ENCODE measurements around the gene GTF3C4. TPM values are rescaled to one million over a fixed set of nuclear protein-coding genes. Genes with fewer than 3 reads are reported as not detected.
A peak's percentile ranks its signal among the peaks of the same experiment; 100 is the strongest.

Gene GTF3C4
- total RNA-seq, 1 experiment from 2014 or later, result 13.5 TPM

DNA sequence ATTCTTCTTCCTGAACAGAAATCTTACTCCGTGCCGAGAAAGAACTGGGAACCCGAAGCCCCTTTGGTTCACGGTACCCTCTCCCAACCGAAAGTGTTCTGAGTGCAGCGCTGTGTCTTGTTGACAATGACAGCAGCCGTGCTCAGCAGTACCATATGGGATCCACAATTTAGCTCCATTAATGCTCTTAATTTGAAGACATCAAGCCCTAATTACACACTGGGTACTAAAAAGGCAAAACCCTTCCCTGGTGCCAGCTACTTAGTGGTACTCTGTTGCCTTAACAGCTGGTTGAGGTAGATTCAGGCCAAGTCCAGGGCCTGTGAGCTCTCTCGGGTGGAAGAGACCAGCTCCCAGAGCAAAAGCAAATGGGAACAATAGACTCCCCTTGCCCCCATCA, 25.0 kb upstream of the GTF3C4 start:
- in situ Hi-C loops (cut with HindIII; ENCODE audit: low pct_unique_long_range_greater_than_20kb, low sequenced_read_pairs), result no loop called here
- no peak for DNase-seq (ENCODE audit: low read depth)

GRCh38 chr9:132645711-132646110, 24.6 kb upstream of the GTF3C4 start:
- in situ Hi-C loops (cut with HindIII; ENCODE audit: low pct_unique_long_range_greater_than_20kb, low sequenced_read_pairs), result no loop called here
- DNase-seq (ENCODE audit: low read depth), result no peak

- no peak for DNase-seq (ENCODE audit: low read depth)
- in situ Hi-C loops (cut with HindIII; ENCODE audit: low pct_unique_long_range_greater_than_20kb, low sequenced_read_pairs), result no loop called here
Measured at GRCh38 chr9:132646726-132647125, 23.5 kb upstream of the GTF3C4 start.

DNA sequence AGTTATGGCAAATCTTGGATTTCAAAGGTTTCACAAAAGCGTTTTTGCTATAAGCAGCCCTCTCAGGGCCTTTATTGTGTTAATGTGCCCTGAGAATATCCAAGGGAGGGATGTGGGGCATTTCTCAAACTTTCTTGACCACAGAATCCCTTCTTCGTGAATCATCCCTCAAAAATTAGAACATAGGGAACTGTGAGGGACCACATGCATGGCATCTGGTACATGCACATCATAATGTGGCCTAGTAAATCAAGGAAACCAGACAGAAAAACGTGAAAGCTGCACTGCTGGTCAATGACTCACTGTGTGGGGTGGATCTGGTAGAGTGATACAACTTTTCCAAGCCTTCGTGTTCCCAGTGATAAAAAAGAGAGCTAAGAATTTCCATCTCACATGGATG, 22.9 kb upstream of the GTF3C4 start:
- DNase-seq (ENCODE audit: low read depth), result no peak
- in situ Hi-C loops (cut with HindIII; ENCODE audit: low pct_unique_long_range_greater_than_20kb, low sequenced_read_pairs), result no loop called here

GRCh38 chr9:132647806-132648205, 22.5 kb upstream of the GTF3C4 start:
- DNase-seq (ENCODE audit: low read depth), result no peak
- in situ Hi-C loops (cut with HindIII; ENCODE audit: low pct_unique_long_range_greater_than_20kb, low sequenced_read_pairs), result no loop called here

GRCh38 chr9:132648283-132648682, 22.0 kb upstream of the GTF3C4 start:
- in situ Hi-C loops (cut with HindIII; ENCODE audit: low pct_unique_long_range_greater_than_20kb, low sequenced_read_pairs), result no loop called here

GRCh38 chr9:132648685-132649084, 21.6 kb upstream of the GTF3C4 start:
- DNase-seq (ENCODE audit: low read depth), result no peak
- in situ Hi-C loops (cut with HindIII; ENCODE audit: low pct_unique_long_range_greater_than_20kb, low sequenced_read_pairs), result no loop called here

More at GRCh38 chr9:132648283-132648682, 22.0 kb upstream of the GTF3C4 start:
- DNase-seq (ENCODE audit: low read depth), result no peak

DNA sequence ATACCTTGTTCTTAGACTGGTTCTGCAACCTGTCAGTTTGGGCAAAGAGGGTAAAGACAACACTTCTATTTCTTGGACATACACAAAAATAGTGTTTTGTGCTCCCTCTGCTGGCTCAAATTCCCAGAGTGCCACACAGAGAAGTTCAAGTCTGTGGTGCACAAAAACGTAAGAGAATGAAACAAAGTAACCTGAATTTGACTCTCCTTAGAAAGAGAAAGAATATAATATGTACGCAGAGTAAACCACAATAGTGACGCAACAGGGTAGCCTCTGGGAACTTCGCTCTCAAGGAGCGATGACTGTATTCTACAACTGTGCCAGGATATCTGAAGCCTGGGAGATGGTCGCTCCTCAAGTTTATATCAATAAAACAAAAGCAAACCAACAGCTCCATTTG, 19.0 kb upstream of the GTF3C4 start:
- DNase-seq (ENCODE audit: low read depth), result no peak
- in situ Hi-C loops (cut with HindIII; ENCODE audit: low pct_unique_long_range_greater_than_20kb, low sequenced_read_pairs), result no loop called here

DNA sequence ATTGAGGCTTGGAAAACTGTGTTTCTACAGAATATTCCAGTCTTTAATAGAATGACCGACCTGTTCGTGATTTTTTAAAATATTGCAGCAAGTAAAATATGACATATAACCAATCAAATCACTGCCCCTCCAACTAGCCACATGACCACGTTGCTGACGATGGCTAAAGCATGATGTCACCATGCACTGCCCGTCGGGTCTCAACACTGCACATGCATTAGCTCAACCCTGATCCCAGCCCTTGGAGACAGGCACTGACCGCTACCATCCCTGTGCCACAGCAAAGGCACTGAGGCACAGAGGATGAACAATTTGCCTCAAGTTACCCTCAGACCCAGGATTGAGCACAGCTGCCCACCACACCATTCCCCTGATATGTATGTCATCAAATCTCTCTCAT, 14.0 kb upstream of the GTF3C4 start:
- no peak for DNase-seq (ENCODE audit: low read depth)

GRCh38 chr9:132662152-132662945, 7.9 kb upstream of the GTF3C4 start:
- in situ Hi-C loops (cut with HindIII; ENCODE audit: low pct_unique_long_range_greater_than_20kb, low sequenced_read_pairs), result no loop called here
- DNase-seq (ENCODE audit: low read depth), result peak; percentile 76

More for the DNA sequence above, 14.0 kb upstream of the GTF3C4 start:
- in situ Hi-C loops (cut with HindIII; ENCODE audit: low pct_unique_long_range_greater_than_20kb, low sequenced_read_pairs), result no loop called here

DNA sequence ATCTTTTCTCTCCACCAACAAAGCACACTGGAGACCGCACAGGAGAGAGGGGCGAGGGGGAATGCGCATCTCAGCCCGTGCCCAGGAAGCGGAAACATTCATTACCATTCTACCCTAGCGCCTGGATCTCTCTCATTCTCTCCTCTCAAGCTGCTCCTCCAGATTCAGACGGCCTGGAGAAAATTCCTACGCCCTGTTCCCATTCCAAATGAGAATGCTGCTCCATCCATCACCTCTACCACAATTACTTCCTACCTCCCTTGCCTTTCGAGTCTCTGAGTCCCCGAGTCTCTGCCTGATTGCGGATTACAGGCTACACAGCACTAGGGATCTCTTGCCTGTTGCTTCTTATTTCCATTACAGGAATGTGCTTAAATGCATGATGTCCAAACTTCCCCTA, 7.1 kb upstream of the GTF3C4 start:
- in situ Hi-C loops (cut with HindIII; ENCODE audit: low pct_unique_long_range_greater_than_20kb, low sequenced_read_pairs), result no loop called here
- no peak for DNase-seq (ENCODE audit: low read depth)

DNA sequence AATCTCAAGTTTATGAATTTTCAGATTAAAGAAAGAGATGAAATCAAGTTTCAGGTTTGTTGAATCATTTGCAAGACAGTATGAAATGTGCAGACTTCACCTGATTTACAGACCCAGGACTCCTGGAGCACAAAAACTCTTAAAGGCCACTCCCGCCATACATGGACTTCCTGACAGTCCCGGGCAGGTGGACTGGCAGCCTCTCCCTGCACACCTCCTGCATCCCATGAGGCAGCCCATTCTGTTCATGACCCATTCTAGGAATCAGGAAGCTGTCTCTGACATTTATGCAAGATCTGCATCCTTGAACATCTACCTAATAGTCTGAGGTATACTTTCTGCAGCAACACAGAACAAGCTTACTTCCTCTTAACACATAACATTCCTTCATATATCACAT, 6.4 kb upstream of the GTF3C4 start:
- in situ Hi-C loops (cut with HindIII; ENCODE audit: low pct_unique_long_range_greater_than_20kb, low sequenced_read_pairs), result no loop called here
- DNase-seq (ENCODE audit: low read depth), result no peak

- in situ Hi-C loops (cut with HindIII; ENCODE audit: low pct_unique_long_range_greater_than_20kb, low sequenced_read_pairs), result no loop called here
- DNase-seq (ENCODE audit: low read depth), result no peak
Measured at GRCh38 chr9:132669319-132669697, 956 bp upstream of the GTF3C4 start.

DNA sequence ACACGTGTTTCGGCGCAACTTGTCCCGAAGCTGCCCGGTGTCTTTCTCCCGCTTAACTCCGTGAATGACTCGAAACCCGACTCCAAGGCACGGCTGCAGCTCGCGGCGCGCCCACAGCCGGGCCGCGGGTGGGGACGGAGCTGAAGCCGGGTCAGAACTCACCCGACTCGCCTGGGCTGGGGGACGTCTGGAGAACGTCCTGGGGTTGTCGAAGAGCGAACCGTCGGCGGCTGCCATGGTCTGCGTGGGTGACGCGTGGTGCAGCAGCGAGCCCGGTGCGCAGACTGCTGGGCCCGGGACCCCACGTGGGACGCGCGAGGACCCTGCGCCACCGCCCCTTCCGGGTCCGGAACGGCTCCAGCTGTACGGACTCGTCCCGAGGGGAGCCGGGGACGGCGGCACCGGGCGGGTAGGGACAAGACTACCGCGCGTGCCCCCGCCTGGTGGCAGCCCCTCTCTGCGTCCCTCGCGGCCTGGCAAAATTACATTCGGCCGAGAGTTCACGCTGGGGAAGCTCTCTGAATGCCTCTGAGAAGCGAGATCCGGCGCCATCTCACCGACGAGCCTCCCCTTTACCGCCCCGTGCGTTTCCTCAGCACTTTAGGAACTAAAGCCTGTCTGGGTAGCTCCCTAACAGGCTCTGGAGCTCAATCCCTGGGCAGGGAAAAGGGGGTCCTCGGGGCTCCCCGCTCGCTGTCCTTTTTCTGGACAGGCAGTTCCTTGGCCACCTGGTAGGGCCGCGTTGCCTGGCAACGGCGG, 387 bp upstream of the GTF3C4 start, which contains the start of gene DDX31:
TSS of gene DDX31 (minus strand) at position 286 of the 759 bp plus-strand sequence. CDS start at position 237, 49 bp downstream.
- peak; percentile 79 for DNase-seq (ENCODE audit: low read depth)
- in situ Hi-C loops (cut with HindIII; ENCODE audit: low pct_unique_long_range_greater_than_20kb, low sequenced_read_pairs), result no loop called here

DNA sequence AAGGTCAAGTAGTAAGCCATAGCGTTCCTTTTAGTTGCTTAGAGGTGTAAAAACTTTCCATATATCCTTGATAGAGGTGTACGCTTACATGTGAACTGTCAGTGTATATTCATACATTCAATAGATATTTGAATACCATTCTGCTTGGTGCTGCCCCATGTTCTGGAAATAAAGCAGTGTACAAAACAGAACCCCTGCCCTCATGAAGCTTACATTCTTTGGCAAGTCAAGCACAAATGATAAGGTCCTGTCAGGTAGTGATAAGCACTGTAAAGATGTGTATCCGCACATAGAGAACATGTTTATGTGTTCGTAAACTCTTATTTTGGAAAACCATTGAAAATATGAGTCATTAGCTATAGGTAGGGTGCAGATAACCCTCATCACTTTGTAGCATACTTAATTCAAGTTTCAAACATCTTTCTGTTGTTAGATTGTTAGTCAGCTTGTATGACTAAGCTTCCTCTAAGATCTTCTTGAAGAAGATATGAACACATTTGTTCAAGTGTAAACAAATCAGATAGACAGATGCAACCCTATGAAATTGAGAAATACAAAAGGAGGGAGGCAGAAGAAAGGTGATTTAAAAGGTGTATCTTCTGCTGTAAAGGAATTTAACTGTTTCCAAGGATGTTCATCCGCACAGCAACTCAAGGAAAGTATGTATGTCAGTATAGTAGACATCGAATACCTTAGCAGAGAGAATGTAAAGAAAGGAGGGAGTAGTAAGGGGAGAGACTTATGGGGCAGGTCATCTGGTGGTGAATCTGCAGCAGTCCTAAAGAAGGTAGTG, 1.6 kb downstream of the GTF3C4 start:
- peak; percentile 23 for DNase-seq (ENCODE audit: low read depth)
- in situ Hi-C loops (cut with HindIII; ENCODE audit: low pct_unique_long_range_greater_than_20kb, low sequenced_read_pairs), result no loop called here

DNA sequence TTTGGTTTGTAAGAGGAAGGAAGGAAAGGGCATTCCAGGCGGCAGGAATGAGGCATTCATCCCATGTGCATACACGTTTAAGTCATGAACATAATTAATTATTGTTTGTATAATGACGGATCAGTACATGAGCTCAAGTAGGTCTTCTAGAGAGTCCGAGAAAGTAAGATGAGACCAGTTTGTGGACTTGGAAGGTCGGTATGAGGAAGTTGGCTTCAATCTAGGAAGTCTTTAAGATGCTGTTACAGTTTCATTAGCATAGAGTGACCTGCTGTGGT, 2.1 kb downstream of the GTF3C4 start:
- in situ Hi-C loops (cut with HindIII; ENCODE audit: low pct_unique_long_range_greater_than_20kb, low sequenced_read_pairs), result no loop called here
- DNase-seq (ENCODE audit: low read depth), result peak; percentile 65

DNA sequence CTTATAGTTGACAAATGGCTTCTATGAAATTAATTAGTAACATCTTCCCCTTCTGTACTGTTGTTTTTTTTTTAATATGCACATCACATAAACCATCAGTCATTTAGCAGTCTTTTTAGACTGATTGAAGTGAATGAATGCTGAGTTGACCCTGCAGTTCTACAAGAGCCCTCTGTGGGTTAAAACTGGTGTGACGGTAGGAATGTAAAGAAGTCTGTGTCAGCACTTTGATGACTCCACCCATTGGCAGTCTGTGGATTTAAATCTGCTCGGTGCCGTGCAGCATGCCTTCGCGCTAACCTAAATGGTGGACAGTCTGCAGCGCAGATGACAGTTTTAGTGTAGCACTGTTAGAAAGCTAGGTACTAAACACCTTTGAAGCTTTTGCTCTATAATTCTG, 3.1 kb downstream of the GTF3C4 start:
- peak; percentile 35 for DNase-seq (ENCODE audit: low read depth)
- in situ Hi-C loops (cut with HindIII; ENCODE audit: low pct_unique_long_range_greater_than_20kb, low sequenced_read_pairs), result no loop called here

DNA sequence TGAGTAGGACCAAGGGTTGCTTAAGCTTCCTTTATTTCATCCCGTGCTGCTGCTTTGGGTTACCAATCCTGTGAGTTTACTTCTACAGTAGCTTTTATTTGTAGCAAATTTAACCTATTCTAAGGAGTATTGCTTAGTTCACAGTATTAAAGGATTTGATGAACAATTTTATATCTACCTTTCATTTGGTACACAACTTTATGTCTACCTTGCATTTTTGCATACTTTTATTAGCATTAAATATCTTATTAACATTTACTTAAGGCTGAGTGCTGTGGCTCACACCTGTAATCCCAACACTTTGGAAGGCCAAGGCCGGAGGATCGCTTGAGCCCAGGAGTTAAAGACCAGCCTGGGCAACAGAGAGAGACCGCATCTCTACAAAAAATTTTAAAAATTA, 4.2 kb downstream of the GTF3C4 start:
- in situ Hi-C loops (cut with HindIII; ENCODE audit: low pct_unique_long_range_greater_than_20kb, low sequenced_read_pairs), result no loop called here
- DNase-seq (ENCODE audit: low read depth), result no peak

- DNase-seq (ENCODE audit: low read depth), result no peak
- in situ Hi-C loops (cut with HindIII; ENCODE audit: low pct_unique_long_range_greater_than_20kb, low sequenced_read_pairs), result no loop called here
Measured at GRCh38 chr9:132677976-132678375, 7.7 kb downstream of the GTF3C4 start.

Data from Caki2 (cell line).